ENCODE measurements around the gene DIRAS1.

DIRAS1 gene

GRCh38 chr19:2703077-2703437 lies 18.1 kb downstream of the DIRAS1 start:
- Histone ChIP-seq H3K9me3 (ENCODE audit: insufficient read depth, low read length) (no peaks in the 10 kb centered on the region), H3K27me3 (ENCODE audit: low read depth, low read length) (peaks cover 13% of the 10 kb centered on the region; the same call in 1 of the 2 replicates), H4K20me1 (ENCODE audit: insufficient read depth, low read length) (no peaks in the 10 kb centered on the region), H3K4me3 (ENCODE audit: low read length) (no peak overlapping the region), H3K9ac (ENCODE audit: low read length) (no peak overlapping the region), H3K36me3 (replicated peaks; ENCODE audit: low read depth, low read length) (no peaks in the 10 kb centered on the region), H3K79me2 (ENCODE audit: low read length) (no peaks in the 10 kb centered on the region), H3K27ac (ENCODE audit: low read length) (no peak overlapping the region), H3K4me2 (ENCODE audit: low read length) (no peak overlapping the region), H3K4me1 (ENCODE audit: low read length) (peaks cover 22% of the 10 kb centered on the region), H2AFZ (ENCODE audit: low read depth, low read length) (no peak overlapping the region)
- TF ChIP-seq, protein P1, sequence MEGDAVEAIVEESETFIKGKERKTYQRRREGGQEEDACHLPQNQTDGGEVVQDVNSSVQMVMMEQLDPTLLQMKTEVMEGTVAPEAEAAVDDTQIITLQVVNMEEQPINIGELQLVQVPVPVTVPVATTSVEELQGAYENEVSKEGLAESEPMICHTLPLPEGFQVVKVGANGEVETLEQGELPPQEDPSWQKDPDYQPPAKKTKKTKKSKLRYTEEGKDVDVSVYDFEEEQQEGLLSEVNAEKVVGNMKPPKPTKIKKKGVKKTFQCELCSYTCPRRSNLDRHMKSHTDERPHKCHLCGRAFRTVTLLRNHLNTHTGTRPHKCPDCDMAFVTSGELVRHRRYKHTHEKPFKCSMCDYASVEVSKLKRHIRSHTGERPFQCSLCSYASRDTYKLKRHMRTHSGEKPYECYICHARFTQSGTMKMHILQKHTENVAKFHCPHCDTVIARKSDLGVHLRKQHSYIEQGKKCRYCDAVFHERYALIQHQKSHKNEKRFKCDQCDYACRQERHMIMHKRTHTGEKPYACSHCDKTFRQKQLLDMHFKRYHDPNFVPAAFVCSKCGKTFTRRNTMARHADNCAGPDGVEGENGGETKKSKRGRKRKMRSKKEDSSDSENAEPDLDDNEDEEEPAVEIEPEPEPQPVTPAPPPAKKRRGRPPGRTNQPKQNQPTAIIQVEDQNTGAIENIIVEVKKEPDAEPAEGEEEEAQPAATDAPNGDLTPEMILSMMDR (IDR thresholded peaks at IDR 0.05; ENCODE audit: low read depth, low read length): no peak
- no peak for TF ChIP-seq EZH2phosphoT487 (IDR thresholded peaks at IDR 0.05; ENCODE audit: low read depth)

GRCh38 chr19:2702170-2703076 lies 18.7 kb downstream of the DIRAS1 start, which contains the start of gene GNG7:
GNG7 (minus strand) TSS chr19:2702694; CDS start chr19:2520688, 182,006 bp downstream.
- H3K4me2 ChIP-seq (ENCODE audit: low read length): no peak within 1 kb of the TSS
- no peak within 1 kb of the TSS for H3K4me3 ChIP-seq (ENCODE audit: low read length)
- H3K9ac ChIP-seq (ENCODE audit: low read length): no peak within 1 kb of the TSS
- no peaks in the 10 kb centered on the region for H3K79me2 ChIP-seq (ENCODE audit: low read length)
- no peaks in the 10 kb centered on the region for H3K9me3 ChIP-seq (ENCODE audit: insufficient read depth, low read length)
- no peak within 1 kb of the TSS for H2AFZ ChIP-seq (ENCODE audit: low read depth, low read length)
- peaks cover 22% of the 10 kb centered on the region for H3K4me1 ChIP-seq (ENCODE audit: low read length)
- TF ChIP-seq EZH2phosphoT487 (IDR thresholded peaks at IDR 0.05; ENCODE audit: low read depth): no peak
- TF ChIP-seq, protein P1 (IDR thresholded peaks at IDR 0.05; ENCODE audit: low read depth, low read length): no peak
- no peaks in the 10 kb centered on the region for H4K20me1 ChIP-seq (ENCODE audit: insufficient read depth, low read length)
- no peaks in the 10 kb centered on the region for H3K36me3 ChIP-seq (replicated peaks; ENCODE audit: low read depth, low read length)
- peaks cover 13% of the 10 kb centered on the region; the same call in 1 of the 2 replicates for H3K27me3 ChIP-seq (ENCODE audit: low read depth, low read length)
- no peak within 1 kb of the TSS for H3K27ac ChIP-seq (ENCODE audit: low read length)

DNA sequence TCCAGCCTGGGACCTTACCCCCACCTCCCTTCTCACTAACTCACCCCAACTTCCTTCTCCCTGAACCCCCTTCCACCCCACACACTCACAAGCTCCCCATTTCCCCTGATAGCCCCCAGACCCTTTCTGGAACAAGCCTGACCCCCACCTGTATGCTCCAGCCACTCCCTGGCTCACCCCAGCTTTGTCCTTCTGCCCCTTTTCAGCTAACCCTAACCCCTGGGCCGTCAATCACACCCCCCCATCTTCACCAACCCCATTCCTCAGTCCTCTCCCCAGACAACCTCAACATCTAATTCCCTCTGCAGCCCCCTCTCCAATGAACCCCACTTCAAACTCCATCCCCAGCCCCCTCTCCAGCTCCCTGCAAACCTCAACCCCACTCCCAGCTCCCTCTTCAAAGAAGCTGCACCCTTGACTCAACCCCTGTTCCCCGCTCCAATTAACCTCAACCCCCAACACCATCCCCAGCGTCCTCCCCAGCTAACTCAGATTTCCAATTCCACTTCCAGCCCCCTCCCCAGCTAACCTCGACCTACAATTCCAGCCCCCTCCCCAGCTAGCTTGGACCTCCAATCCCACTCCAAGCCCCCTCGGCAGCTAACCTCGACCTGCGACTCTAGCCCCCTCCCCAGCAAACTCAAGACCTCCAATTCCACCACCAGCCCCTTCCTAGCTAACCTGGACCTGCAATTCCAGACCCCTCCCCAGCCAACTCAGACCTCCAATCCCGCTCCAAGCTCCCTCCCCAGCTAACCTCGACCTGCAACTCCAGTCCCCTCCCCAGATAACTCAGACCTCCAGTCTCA lies 19.6 kb downstream of the DIRAS1 start:
- peaks cover 13% of the 10 kb centered on the region; the same call in 1 of the 2 replicates for H3K27me3 ChIP-seq (ENCODE audit: low read depth, low read length)
- no peaks in the 10 kb centered on the region for H4K20me1 ChIP-seq (ENCODE audit: insufficient read depth, low read length)
- H3K4me2 ChIP-seq (ENCODE audit: low read length): no peak overlapping the region
- no peak overlapping the region for H3K9ac ChIP-seq (ENCODE audit: low read length)
- H3K79me2 ChIP-seq (ENCODE audit: low read length): no peaks in the 10 kb centered on the region
- no peak for TF ChIP-seq EZH2phosphoT487 (IDR thresholded peaks at IDR 0.05; ENCODE audit: low read depth)
- TF ChIP-seq, protein P1 (IDR thresholded peaks at IDR 0.05; ENCODE audit: low read depth, low read length): no peak
- no peak overlapping the region for H3K27ac ChIP-seq (ENCODE audit: low read length)
- no peak overlapping the region for H2AFZ ChIP-seq (ENCODE audit: low read depth, low read length)
- H3K4me3 ChIP-seq (ENCODE audit: low read length): no peak overlapping the region
- H3K36me3 ChIP-seq (replicated peaks; ENCODE audit: low read depth, low read length): no peaks in the 10 kb centered on the region
- H3K4me1 ChIP-seq (ENCODE audit: low read length): peaks cover 22% of the 10 kb centered on the region
- no peaks in the 10 kb centered on the region for H3K9me3 ChIP-seq (ENCODE audit: insufficient read depth, low read length)

Measured in OCI-LY3 (cell line).